Measurements from ENCODE around the gene MTHFD1L. TPM values are rescaled to one million over a fixed set of nuclear protein-coding genes. Genes with fewer than 3 reads are reported as not detected.
A peak's percentile ranks its signal among the peaks of the same experiment; 100 is the strongest.

MTHFD1L gene
- total and polyA plus RNA-seq, 4 experiments from 2014 or later = 3.7 to 11.1 (median 8.9) TPM

- H3K4me1 ChIP-seq (ENCODE audit: insufficient read depth, low read length) = peaks cover 4% of the 10 kb centered on the region
- no peaks in the 10 kb centered on the region for H3K9me3 Mint-ChIP-seq
- intact Hi-C loops (cut with micrococcal nuclease) = no loop called here
- no peaks in the 10 kb centered on the region for H3K27me3 ChIP-seq (ENCODE audit: insufficient read depth, low read length)
- no peaks in the 10 kb centered on the region for H3K36me3 ChIP-seq (ENCODE audit: insufficient read depth, low read length)
- H3K27me3 Mint-ChIP-seq = no peaks in the 10 kb centered on the region
- no peak overlapping the region for H3K27ac ChIP-seq (ENCODE audit: low read depth, low read length)
- H3K27ac Mint-ChIP-seq = peak overlapping the region in 2 of 7 donors; percentile 21 to 46
- H3K4me1 Mint-ChIP-seq = peaks cover 3 to 7% (median 4%) of the 10 kb centered on the region in 4 donors
- no peaks in the 10 kb centered on the region for H3K9me3 ChIP-seq (ENCODE audit: control insufficient read depth in 1 of 2, low read length in 2 of 2)
- DNase-seq = no peak
- no peak overlapping the region for H3K4me3 ChIP-seq (ENCODE audit: low read length in 2 of 2)
- ChIA-PET CTCF (ENCODE audit: partially characterized antibody) (interaction anchor here (0.8 to 8.6 kb wide), 14 partner anchors 7 to 322 kb away, joined by 3 to 167 read pairs (median 10); no protein-coding TSS in a partner anchor), POLR2A (ENCODE audit: partially characterized antibody) (interaction anchor here (0.6 kb wide), 1 partner anchor 619 kb away, joined by 3 read pairs; no protein-coding TSS in a partner anchor)
- no peak overlapping the region for H3K4me3 Mint-ChIP-seq
- H3K36me3 Mint-ChIP-seq = peaks cover 8 to 13% of the 10 kb centered on the region in 2 donors
Measured at GRCh38 chr6:151012321-151013294, 147.1 kb downstream of the MTHFD1L start.

- intact Hi-C loops (cut with micrococcal nuclease) = loop anchor here (1.0 to 2.0 kb wide), 2 partner anchors 310 to 462 kb away; no protein-coding TSS in a partner anchor
- peaks cover 3 to 7% (median 4%) of the 10 kb centered on the region in 4 donors for H3K4me1 Mint-ChIP-seq
- no peaks in the 10 kb centered on the region for H3K27me3 Mint-ChIP-seq
- peaks cover 8 to 13% of the 10 kb centered on the region in 2 donors for H3K36me3 Mint-ChIP-seq
- Histone ChIP-seq H3K4me1 (ENCODE audit: insufficient read depth, low read length) (peaks cover 4% of the 10 kb centered on the region), H3K9me3 (ENCODE audit: control insufficient read depth in 1 of 2, low read length in 2 of 2) (no peaks in the 10 kb centered on the region), H3K36me3 (ENCODE audit: insufficient read depth, low read length) (peaks cover 6% of the 10 kb centered on the region), H3K4me3 (ENCODE audit: low read length in 2 of 2) (no peak overlapping the region), H3K27me3 (ENCODE audit: insufficient read depth, low read length) (no peaks in the 10 kb centered on the region), H3K27ac (ENCODE audit: low read depth, low read length) (no peak overlapping the region)
- peak overlapping the region in 5 of 8 donors; percentile 2 to 62 (median 50) for H3K4me3 Mint-ChIP-seq
- peak in 4 of 5 donors; percentile 50 to 56 (median 52) for DNase-seq
- POLR2A ChIA-PET (ENCODE audit: partially characterized antibody) = interaction anchor here (1.0 to 1.6 kb wide), 4 partner anchors 10 to 376 kb away, joined by 3 to 7 read pairs (median 4); no protein-coding TSS in a partner anchor
- no peaks in the 10 kb centered on the region for H3K9me3 Mint-ChIP-seq
- peak overlapping the region in 4 of 7 donors; percentile 6 to 87 (median 58) for H3K27ac Mint-ChIP-seq
- CTCF ChIA-PET (ENCODE audit: partially characterized antibody) = interaction anchor here (0.6 to 8.6 kb wide), 43 partner anchors 9 to 1342 kb away, joined by 3 to 167 read pairs (median 4); no protein-coding TSS in a partner anchor
Measured at GRCh38 chr6:151014404-151015100, 149.1 kb downstream of the MTHFD1L start.

GRCh38 chr6:151015101-151015700 lies 149.7 kb downstream of the MTHFD1L start:
- peak overlapping the region in 4 of 8 donors; percentile 2 to 57 (median 31) for H3K4me3 Mint-ChIP-seq
- no peak overlapping the region for H3K4me3 ChIP-seq (ENCODE audit: low read length in 2 of 2)
- ChIA-PET POLR2A (ENCODE audit: partially characterized antibody) (interaction anchor here (1.3 kb wide), 1 partner anchor 375 kb away, joined by 3 read pairs; no protein-coding TSS in a partner anchor), CTCF (ENCODE audit: partially characterized antibody) (interaction anchor here (0.8 to 8.6 kb wide), 30 partner anchors 8 to 461 kb away, joined by 3 to 167 read pairs (median 6); no protein-coding TSS in a partner anchor)
- peaks cover 3 to 7% (median 4%) of the 10 kb centered on the region in 4 donors for H3K4me1 Mint-ChIP-seq
- peaks cover 6% of the 10 kb centered on the region for H3K36me3 ChIP-seq (ENCODE audit: insufficient read depth, low read length)
- peaks cover 8 to 13% of the 10 kb centered on the region in 2 donors for H3K36me3 Mint-ChIP-seq
- H3K27ac Mint-ChIP-seq = peak overlapping the region in 1 of 7 donors; percentile 52
- no peak for DNase-seq
- peaks cover 4% of the 10 kb centered on the region for H3K4me1 ChIP-seq (ENCODE audit: insufficient read depth, low read length)
- H3K27me3 Mint-ChIP-seq = no peaks in the 10 kb centered on the region
- H3K27ac ChIP-seq (ENCODE audit: low read depth, low read length) = no peak overlapping the region
- intact Hi-C loops (cut with micrococcal nuclease) = loop anchor here (2.0 kb wide), 1 partner anchor 462 kb away; no protein-coding TSS in a partner anchor
- no peaks in the 10 kb centered on the region for H3K27me3 ChIP-seq (ENCODE audit: insufficient read depth, low read length)
- no peaks in the 10 kb centered on the region for H3K9me3 ChIP-seq (ENCODE audit: control insufficient read depth in 1 of 2, low read length in 2 of 2)
- H3K9me3 Mint-ChIP-seq = no peaks in the 10 kb centered on the region

DNA sequence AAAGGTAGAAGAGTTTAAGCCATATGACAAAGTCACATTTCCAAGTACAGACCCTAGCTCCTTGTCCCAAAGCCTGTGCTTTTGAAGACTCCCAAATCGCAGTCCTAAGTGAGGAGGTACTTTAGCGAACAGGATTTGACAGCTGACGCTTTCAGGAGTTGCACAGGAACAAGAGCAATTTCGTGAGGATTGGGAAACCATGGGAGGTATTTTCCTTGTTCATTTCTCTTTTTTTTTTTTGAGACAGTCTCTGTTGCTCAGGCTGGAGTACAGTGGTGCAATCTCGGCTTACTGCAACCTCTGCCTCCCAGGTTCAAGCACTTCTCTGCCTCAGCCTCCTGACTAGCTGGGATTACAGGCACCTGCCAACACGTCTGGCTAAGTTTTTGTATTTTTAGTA lies 150.6 kb downstream of the MTHFD1L start:
- Histone ChIP-seq H3K27me3 (ENCODE audit: insufficient read depth, low read length) (no peaks in the 10 kb centered on the region), H3K36me3 (ENCODE audit: insufficient read depth, low read length) (peaks cover 6% of the 10 kb centered on the region), H3K9me3 (ENCODE audit: control insufficient read depth in 1 of 2, low read length in 2 of 2) (no peaks in the 10 kb centered on the region), H3K4me1 (ENCODE audit: insufficient read depth, low read length) (peaks cover 4% of the 10 kb centered on the region), H3K4me3 (ENCODE audit: low read length in 2 of 2) (no peak overlapping the region), H3K27ac (ENCODE audit: low read depth, low read length) (no peak overlapping the region)
- DNase-seq = no peak
- Mint-ChIP-seq H3K27me3 (no peaks in the 10 kb centered on the region), H3K9me3 (no peaks in the 10 kb centered on the region), H3K27ac (no peak overlapping the region), H3K36me3 (peaks cover 8 to 13% of the 10 kb centered on the region in 2 donors), H3K4me1 (peaks cover 3 to 7% (median 4%) of the 10 kb centered on the region in 4 donors), H3K4me3 (no peak overlapping the region)
- POLR2A ChIA-PET (ENCODE audit: partially characterized antibody) = no interaction called here
- intact Hi-C loops (cut with micrococcal nuclease) = no loop called here
- CTCF ChIA-PET (ENCODE audit: partially characterized antibody) = interaction anchor here (3.0 to 8.6 kb wide), 5 partner anchors 11 to 318 kb away, joined by 39 to 167 read pairs (median 48); no protein-coding TSS in a partner anchor

DNA sequence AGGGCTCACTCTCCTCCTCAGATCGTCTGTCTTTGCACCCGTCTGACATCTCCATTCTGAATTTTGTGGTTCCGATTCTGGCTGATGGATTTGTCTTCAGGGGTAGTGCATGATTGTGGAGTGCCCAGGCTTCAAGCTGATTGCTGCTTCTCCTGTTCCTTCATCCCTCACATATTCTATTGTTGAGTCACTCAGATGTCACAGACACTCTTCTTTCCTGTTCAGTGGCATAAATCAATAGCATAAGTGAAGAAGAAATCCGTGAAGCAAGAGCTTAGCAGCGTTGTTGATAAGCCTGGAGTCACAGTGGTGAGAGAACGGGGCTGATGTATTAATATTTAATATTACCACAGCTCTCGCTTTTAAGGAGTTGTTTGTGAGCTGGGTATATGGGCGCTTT lies 152.5 kb downstream of the MTHFD1L start:
- no peaks in the 10 kb centered on the region for H3K9me3 ChIP-seq (ENCODE audit: control insufficient read depth in 1 of 2, low read length in 2 of 2)
- Mint-ChIP-seq H3K9me3 (no peaks in the 10 kb centered on the region), H3K27ac (no peak overlapping the region), H3K4me3 (no peak overlapping the region), H3K27me3 (no peaks in the 10 kb centered on the region), H3K36me3 (peaks cover 13% of the 10 kb centered on the region in 2 donors), H3K4me1 (peaks cover 3 to 11% (median 4%) of the 10 kb centered on the region in 4 donors)
- DNase-seq = no peak
- no peaks in the 10 kb centered on the region for H3K27me3 ChIP-seq (ENCODE audit: insufficient read depth, low read length)
- peaks cover 4% of the 10 kb centered on the region for H3K4me1 ChIP-seq (ENCODE audit: insufficient read depth, low read length)
- H3K36me3 ChIP-seq (ENCODE audit: insufficient read depth, low read length) = peaks cover 6% of the 10 kb centered on the region
- H3K4me3 ChIP-seq (ENCODE audit: low read length in 2 of 2) = no peak overlapping the region
- no peak overlapping the region for H3K27ac ChIP-seq (ENCODE audit: low read depth, low read length)
- intact Hi-C loops (cut with micrococcal nuclease) = no loop called here
- ChIA-PET POLR2A (ENCODE audit: partially characterized antibody) (interaction anchor here (1.0 kb wide), 1 partner anchor 24 kb away, joined by 3 read pairs; no protein-coding TSS in a partner anchor), CTCF (ENCODE audit: partially characterized antibody) (interaction anchor here (0.8 to 1.8 kb wide), 7 partner anchors 10 to 306 kb away, joined by 3 to 7 read pairs (median 4); no protein-coding TSS in a partner anchor)

DNA sequence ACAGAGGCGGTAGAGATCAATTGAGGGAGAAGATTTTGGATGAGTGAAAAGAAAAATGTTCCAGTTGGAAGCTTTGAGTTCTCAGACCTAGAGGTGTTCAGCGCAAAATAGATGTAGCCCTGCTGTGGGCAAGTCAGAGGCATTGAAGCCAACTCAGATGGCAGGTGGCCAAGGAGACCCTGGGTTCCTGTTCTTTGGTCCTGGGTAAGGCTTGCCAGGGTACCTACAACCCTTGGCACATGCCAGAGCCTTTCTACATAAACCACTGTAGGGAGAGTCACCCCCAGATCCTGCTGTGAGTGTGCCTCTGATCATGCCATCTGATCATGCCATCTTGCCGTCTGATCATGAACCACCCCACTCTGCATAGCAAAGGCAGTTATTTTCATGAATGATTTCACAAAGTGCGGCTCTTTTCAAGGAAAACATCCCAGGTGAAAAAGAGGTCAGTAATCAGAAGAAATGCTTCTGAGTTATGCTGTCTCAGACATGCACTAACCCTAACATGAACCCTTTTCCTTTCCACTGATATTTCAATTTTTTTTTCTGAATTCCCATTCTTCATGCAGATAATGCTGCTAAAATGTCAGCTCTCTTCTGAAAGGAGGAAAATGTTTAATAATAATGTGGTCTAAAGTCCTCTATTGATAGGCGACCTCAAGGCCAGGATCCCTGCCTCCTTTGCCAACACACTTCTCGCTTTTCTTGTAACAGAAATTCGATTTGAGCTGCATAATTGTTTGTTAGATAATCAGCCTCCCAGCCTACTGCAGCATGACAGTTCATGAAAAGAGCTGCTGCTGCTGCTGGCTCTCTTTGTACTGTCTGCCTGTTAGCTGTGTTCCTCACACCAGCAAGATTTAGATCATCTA lies 153.6 kb downstream of the MTHFD1L start:
- POLR2A ChIA-PET (ENCODE audit: partially characterized antibody) = no interaction called here

More for the DNA sequence above, 153.6 kb downstream of the MTHFD1L start:
- H3K36me3 Mint-ChIP-seq = peaks cover 16 to 22% of the 10 kb centered on the region in 2 donors
- CTCF ChIA-PET (ENCODE audit: partially characterized antibody) = interaction anchor here (1.2 to 2.0 kb wide), 3 partner anchors 9 to 305 kb away, joined by 4 to 8 read pairs (median 7); no protein-coding TSS in a partner anchor
- H3K27me3 ChIP-seq (ENCODE audit: insufficient read depth, low read length) = no peaks in the 10 kb centered on the region
- no peak overlapping the region for H3K27ac ChIP-seq (ENCODE audit: low read depth, low read length)
- H3K9me3 ChIP-seq (ENCODE audit: control insufficient read depth in 1 of 2, low read length in 2 of 2) = no peaks in the 10 kb centered on the region
- peaks cover 3 to 11% (median 4%) of the 10 kb centered on the region in 4 donors for H3K4me1 Mint-ChIP-seq
- peaks cover 4% of the 10 kb centered on the region for H3K4me1 ChIP-seq (ENCODE audit: insufficient read depth, low read length)
- intact Hi-C loops (cut with micrococcal nuclease) = no loop called here
- H3K4me3 Mint-ChIP-seq = no peak overlapping the region
- no peak overlapping the region for H3K27ac Mint-ChIP-seq
- H3K9me3 Mint-ChIP-seq = no peaks in the 10 kb centered on the region
- no peak overlapping the region for H3K4me3 ChIP-seq (ENCODE audit: low read length in 2 of 2)
- H3K36me3 ChIP-seq (ENCODE audit: insufficient read depth, low read length) = peaks cover 6% of the 10 kb centered on the region
- H3K27me3 Mint-ChIP-seq = no peaks in the 10 kb centered on the region
- no peak for DNase-seq
